Large intestine (tissue), 3 donors: Measurements from ENCODE around the gene LGALS1. TPM values are rescaled to one million over a fixed set of nuclear protein-coding genes. Genes with fewer than 3 reads are reported as not detected.

Source experiments
- DNase-seq, 2 donors: peaks; one replicate each; pipeline versions ENCODE4 v3.0.0 to v3.0.0-alpha.2; 2013
- H3K27ac ChIP-seq: one replicate; pipeline ENCODE4 v1.5.1; 2013; ENCODE audit warnings: low read length
- H3K27me3 ChIP-seq: 2 replicates; pipeline ENCODE4 v1.6.1; 2013; ENCODE audit warnings: low read length; ENCODE audit not compliant: control insufficient read depth, insufficient read depth
- H3K36me3 ChIP-seq: 2 replicates; pipeline ENCODE4 v1.6.1; 2013; ENCODE audit warnings: low read length; ENCODE audit not compliant: control insufficient read depth, insufficient read depth
- H3K4me1 ChIP-seq: one replicate; pipeline ENCODE4 v1.6.1; 2013; ENCODE audit warnings: low read length; ENCODE audit not compliant: control insufficient read depth, insufficient read depth
- H3K4me3 ChIP-seq: one replicate; pipeline ENCODE4 v1.5.1; 2013; ENCODE audit warnings: low read length
- H3K9me3 ChIP-seq: one replicate; pipeline ENCODE4 v1.6.1; 2013; ENCODE audit warnings: mild to moderate bottlenecking, low read depth, low read length, moderate library complexity; ENCODE audit not compliant: control insufficient read depth
- WGBS: methylation state at CpG from one replicate; pipeline ENCODE4 v1.1.5; 2013; ENCODE audit warnings: low lambda C conversion rate; ENCODE audit not compliant: insufficient coverage; 5-methylcytosine and 5-hydroxymethylcytosine counted together
- polyA plus RNA-seq: library from polyadenylated mRNA; unstranded; fragments of 120-200 nt; gene quantifications from one replicate; pipeline ENCODE4 v1.2.1, GENCODE V29; 2013

The LGALS1 gene
- polyA plus RNA-seq, 1 donor: 644 TPM

DNA sequence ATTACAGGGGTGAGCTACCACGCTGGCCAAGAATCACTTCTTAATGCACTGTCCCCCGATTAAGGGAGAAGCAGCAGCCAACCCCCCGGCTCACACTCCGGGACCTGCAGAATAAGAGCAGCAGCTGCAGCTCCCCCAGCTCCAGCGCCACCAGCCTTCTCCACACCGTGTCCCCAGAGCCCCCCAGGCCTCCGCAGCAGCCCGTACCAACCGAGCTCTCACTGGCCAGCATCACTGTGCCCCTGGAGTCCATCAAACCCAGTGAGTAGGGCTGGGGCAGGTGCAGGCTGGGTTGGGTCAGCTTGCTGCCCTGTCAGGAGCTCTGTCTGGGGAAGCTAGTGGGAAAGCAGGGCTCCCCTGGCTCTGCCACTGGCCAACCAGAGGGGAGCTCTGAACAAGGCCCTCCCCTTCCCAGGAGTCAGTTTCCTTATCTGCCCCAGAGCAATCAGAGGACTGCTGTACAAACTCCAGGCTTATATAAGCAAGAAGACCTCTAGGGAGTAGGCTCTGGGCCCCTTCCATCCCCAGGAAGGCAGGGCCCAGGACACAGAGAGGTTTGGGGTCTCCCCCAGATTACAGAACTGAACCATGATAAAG, 44.5 kb upstream of the LGALS1 start:
- Histone ChIP-seq H3K27ac (peak overlapping the region; percentile 94), H3K9me3 (no peaks in the 10 kb centered on the region), H3K4me1 (peaks cover 63% of the 10 kb centered on the region), H3K36me3 (peaks cover 45% of the 10 kb centered on the region), H3K4me3 (no peak overlapping the region), H3K27me3 (no peaks in the 10 kb centered on the region)
- WGBS: no CpG with 5 or more reads among the region's 9 CpGs
- DNase-seq: peak; percentile 85 to 93

DNA sequence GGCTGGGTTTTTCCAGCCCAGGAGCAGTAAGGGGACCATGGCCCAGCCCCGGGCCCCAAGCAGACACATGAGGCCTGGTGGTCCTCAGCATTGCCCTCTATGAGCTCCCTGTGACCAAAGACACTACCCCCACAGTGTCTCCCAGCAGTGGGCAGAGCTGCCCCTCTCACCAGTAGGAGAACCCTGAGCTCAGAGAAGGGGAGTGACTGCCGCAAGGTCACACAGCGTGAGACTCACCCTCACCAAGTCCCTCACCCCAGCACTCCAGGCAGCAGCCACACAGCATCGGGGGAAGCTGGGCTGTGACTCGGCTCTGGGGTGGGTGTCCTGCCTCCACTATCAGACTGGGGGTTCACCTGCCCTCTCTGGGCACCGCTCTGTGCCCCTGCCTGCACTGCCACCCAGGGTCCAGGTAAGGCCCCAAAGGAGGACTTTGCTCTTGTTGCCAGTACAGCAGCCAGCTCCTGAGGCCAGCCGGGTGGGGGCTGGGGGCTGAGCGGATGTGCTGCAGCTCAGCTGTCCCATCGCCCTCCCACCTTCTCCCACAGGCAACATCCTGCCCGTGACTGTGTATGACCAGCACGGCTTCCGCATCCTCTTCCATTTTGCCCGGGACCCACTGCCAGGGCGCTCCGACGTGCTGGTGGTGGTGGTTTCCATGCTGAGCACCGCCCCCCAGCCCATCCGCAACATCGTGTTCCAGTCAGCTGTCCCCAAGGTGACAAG, 43.8 kb upstream of the LGALS1 start:
- H3K4me3 ChIP-seq: no peak overlapping the region
- peak overlapping the region; percentile 94 for H3K27ac ChIP-seq
- H3K4me1 ChIP-seq: peaks cover 70% of the 10 kb centered on the region
- DNase-seq: peak; percentile 70 to 83
- WGBS: no CpG with 5 or more reads among the region's 19 CpGs
- no peaks in the 10 kb centered on the region for H3K27me3 ChIP-seq
- no peaks in the 10 kb centered on the region for H3K9me3 ChIP-seq
- H3K36me3 ChIP-seq: peaks cover 38% of the 10 kb centered on the region

DNA sequence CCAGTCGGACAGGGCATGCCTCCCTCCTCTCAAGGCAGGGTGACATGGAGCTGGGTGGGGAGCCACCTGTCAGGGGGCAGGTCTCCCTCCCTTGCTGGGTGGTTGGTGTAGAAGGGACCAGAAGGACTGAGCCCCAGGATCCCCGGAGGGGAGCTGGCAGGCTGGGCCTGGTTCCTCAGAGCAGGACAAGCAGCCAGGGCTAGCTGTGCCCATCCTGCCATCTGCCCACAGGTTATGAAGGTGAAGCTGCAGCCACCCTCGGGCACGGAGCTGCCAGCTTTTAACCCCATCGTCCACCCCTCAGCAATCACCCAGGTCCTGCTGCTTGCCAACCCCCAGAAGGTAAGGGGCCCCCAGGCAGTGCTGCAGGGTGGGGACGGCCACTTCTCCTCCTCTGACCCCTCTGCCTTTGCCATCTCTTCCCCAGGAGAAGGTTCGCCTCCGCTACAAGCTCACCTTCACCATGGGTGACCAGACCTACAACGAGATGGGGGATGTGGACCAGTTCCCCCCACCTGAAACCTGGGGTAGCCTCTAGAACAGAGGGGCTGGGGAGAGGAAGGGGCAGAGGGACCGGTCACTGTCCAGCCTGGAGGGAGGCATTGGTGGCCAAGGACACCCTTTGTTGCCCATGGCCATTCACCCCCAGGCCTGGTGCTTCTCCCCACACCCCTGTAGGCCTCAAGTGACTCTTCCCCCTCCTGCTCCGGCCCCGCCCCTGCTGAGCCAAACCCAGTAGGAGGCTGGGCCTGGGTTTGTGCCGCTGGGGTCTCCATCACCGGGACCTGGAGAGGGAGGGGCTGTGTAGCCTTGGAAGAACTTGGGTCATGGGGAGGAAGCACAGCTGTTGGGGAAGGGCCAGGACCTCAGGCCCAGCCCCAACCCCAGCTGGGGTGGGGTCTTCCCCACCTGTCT, 43.0 kb upstream of the LGALS1 start:
- peak in 1 of 2 donors; percentile 57 for DNase-seq
- no peaks in the 10 kb centered on the region for H3K9me3 ChIP-seq
- peaks cover 72% of the 10 kb centered on the region for H3K4me1 ChIP-seq
- no CpG with 5 or more reads among the region's 14 CpGs for WGBS
- H3K36me3 ChIP-seq: peaks cover 38% of the 10 kb centered on the region
- H3K27me3 ChIP-seq: no peaks in the 10 kb centered on the region
- peak overlapping the region; percentile 94 for H3K27ac ChIP-seq
- no peak overlapping the region for H3K4me3 ChIP-seq

DNA sequence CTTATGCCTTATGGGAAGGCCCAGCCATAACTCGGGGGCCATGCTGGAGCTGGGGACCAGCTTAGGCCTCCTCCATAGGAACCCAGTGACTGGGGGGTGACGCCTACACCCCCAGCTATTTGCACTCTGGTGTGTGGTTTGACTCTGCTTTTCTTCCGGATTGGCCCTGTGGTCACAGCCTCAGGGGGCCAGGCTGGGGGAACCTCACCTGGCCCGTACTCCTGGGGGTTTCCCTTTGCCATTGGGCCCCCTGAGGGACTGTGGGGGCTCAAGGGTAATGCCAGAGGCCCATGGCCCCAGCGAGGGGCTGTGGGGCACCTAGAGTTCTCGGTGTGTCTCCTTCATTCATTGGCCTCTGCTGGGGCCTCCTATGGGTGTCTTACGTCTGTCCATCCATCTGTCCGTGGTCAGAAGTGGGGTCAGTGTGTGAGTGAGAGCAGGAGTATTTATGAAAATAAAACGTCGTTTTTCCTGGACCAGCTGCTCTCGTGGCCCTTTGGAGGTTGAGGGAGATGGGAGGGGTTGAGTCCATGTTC, 42.3 kb upstream of the LGALS1 start:
- no peak for DNase-seq
- WGBS: no CpG with 5 or more reads among the region's 11 CpGs
- Histone ChIP-seq H3K27me3 (no peaks in the 10 kb centered on the region), H3K4me1 (peaks cover 78% of the 10 kb centered on the region), H3K27ac (peak overlapping the region; percentile 94), H3K4me3 (no peak overlapping the region), H3K36me3 (peaks cover 38% of the 10 kb centered on the region), H3K9me3 (no peaks in the 10 kb centered on the region)

DNA sequence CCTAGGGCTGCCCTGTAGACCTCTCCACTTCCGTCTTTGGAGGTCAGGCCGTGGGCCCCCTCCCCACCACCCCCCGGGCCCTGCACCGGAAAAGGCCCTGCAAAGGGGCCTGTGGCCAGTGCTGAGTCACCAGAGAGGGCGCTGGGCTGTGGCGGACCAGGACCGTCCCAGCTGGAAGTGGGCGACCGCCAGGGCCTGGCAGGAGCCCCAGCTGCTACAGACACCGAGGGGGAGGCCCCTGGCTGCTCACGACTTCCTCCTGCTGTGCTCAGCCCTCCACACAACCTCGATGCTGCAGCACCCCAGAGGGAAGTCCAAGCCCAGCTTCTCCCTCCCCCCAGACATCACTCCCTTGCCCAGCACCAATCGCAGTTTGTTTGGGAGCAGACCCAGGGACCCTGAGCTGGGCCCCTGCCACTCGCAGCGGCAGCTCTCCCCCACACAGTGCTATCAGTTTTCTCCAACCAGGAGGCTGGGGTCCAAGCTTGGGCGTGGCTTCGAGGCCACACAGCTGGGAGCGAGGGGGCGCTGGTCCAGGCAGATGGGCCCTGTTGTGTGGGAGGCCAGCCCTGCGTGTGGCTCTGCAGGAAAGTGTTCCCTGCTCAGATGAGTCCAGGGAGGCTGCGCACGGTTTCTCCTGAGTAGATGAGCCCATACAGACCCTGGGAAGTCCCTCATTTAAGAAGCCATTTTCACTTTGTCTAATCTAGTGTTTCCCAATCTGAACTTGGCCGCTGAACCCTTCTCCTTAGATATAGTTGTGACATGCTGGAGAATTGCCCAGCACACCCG, 41.6 kb upstream of the LGALS1 start:
- peak overlapping the region; percentile 39 for H3K4me3 ChIP-seq
- H3K36me3 ChIP-seq: peaks cover 34% of the 10 kb centered on the region
- no peaks in the 10 kb centered on the region for H3K9me3 ChIP-seq
- no CpG with 5 or more reads among the region's 24 CpGs for WGBS
- peak overlapping the region; percentile 94 for H3K27ac ChIP-seq
- H3K27me3 ChIP-seq: no peaks in the 10 kb centered on the region
- peak; percentile 90 to 94 for DNase-seq
- peaks cover 83% of the 10 kb centered on the region for H3K4me1 ChIP-seq

DNA sequence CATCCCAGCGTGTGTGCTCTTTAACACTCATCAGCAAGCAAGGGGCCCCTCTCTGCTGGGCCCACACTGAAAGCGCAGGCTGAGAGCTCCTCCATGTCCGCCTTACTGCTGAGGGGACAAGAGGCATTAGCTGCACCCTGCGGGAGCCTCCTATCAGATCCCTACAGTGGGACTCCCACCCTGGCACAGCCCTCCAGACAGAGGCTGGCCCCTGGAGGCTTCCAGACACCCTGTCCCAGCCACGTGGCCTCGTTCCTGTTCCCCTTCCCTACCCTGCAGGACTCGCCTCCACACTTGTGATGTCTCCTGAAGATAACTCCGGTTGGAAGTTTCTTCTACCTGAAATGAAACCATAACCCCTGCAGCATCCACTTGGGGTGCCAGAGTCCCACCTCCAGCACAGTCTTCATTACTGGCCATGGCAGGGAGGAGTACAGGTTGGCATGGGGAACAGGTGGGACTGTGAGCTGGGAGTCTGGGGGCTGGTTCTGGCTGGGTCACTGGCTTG, 41.0 kb upstream of the LGALS1 start:
- DNase-seq: no peak
- no CpG with 5 or more reads among the region's 8 CpGs for WGBS
- H3K27me3 ChIP-seq: no peaks in the 10 kb centered on the region
- peak overlapping the region; percentile 94 for H3K27ac ChIP-seq
- H3K36me3 ChIP-seq: peaks cover 27% of the 10 kb centered on the region
- H3K4me3 ChIP-seq: peak overlapping the region; percentile 39
- peaks cover 87% of the 10 kb centered on the region for H3K4me1 ChIP-seq
- no peaks in the 10 kb centered on the region for H3K9me3 ChIP-seq

DNA sequence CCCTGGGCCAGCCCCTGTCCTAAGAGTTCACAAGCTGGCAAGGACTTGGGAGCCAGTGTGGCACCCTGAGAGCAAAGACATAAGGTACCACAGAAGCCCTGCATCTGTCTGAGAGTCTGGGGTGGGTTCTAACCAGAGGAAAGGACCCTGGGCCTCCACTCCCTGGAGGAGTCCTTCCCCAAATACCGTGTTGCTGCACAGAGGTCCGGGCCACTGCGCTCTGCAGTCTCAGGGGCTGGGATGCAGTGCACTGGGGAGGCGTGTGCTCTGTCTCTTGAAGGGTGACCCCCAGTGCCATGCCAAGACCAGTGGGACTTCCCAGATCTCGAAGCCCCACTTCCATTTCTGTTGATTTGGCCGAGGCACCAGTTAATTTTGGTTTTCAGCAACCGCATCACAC, 40.3 kb upstream of the LGALS1 start:
- no peak for DNase-seq
- Histone ChIP-seq H3K36me3 (peaks cover 20% of the 10 kb centered on the region), H3K9me3 (no peaks in the 10 kb centered on the region), H3K27ac (peak overlapping the region; percentile 94), H3K4me3 (peak overlapping the region; percentile 39), H3K4me1 (peaks cover 87% of the 10 kb centered on the region), H3K27me3 (no peaks in the 10 kb centered on the region)
- WGBS: no CpG with 5 or more reads among the region's 7 CpGs

DNA sequence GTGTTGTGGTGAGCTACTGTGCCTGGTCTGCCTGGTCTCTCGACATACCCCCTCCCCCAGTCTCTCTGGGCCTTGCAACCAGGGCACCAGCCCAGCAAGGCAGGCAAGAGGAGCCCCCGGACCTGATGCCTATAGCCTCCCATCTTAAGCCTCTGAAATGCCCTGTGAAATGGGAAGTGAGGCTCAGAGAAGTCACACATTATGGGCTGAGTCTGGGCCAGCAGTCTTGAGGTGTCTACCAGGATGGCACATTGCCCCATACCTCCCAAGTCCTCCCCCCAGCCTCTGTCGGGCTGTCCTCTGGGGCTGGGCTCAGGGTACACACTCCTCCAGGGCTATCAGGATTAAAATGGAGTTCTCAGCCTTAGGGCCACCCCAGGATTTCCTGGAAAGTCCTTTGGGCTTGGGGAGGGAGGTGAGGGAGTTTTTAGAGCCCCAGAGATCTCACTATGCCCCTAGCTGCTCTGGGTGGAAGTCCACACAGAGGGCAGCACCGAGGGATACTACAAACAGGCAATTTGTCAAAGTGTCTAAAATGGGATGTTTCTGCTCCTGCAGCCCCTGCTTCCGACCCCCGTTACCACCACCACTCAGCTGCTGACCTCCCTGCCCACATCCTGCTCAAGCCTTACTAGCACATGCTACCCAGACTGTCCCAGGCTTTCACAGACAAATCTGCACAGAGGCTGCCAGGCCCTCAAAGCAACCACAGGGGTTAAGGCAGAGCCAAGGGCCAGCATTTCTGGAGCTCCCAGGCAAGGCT, 39.1 kb upstream of the LGALS1 start:
- H3K4me3 ChIP-seq: no peak overlapping the region
- H3K27ac ChIP-seq: peak overlapping the region; percentile 89
- H3K36me3 ChIP-seq: peaks cover 19% of the 10 kb centered on the region
- peaks cover 88% of the 10 kb centered on the region for H3K4me1 ChIP-seq
- H3K27me3 ChIP-seq: no peaks in the 10 kb centered on the region
- H3K9me3 ChIP-seq: no peaks in the 10 kb centered on the region
- no CpG with 5 or more reads among the region's 6 CpGs for WGBS
- DNase-seq: peak in 1 of 2 donors; percentile 72

DNA sequence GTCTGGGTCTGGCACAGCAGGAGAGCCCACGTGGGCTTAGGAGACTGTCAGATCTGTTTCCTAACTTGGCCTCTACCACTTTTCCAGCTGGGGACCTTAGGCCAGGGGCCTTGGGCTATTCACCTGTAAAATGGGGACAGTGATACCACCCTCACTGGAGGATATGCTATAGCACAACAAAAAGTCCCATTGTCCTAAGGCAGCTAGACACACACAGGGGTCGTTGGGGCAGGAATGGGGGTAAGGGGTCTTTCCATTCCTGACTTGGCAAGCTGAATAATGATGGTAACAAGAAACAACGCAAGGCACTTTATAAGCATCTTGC, 38.5 kb upstream of the LGALS1 start:
- H3K27me3 ChIP-seq: no peaks in the 10 kb centered on the region
- peaks cover 15% of the 10 kb centered on the region for H3K36me3 ChIP-seq
- H3K9me3 ChIP-seq: no peaks in the 10 kb centered on the region
- no peak overlapping the region for H3K4me3 ChIP-seq
- DNase-seq: no peak
- no CpG with 5 or more reads among the region's 3 CpGs for WGBS
- H3K4me1 ChIP-seq: peaks cover 88% of the 10 kb centered on the region
- peak overlapping the region; percentile 89 for H3K27ac ChIP-seq
